ENCODE results near the gene DOC2B. TPM values are rescaled to one million over a fixed set of nuclear protein-coding genes. Genes with fewer than 3 reads are reported as not detected.

Gene DOC2B
- total and polyA plus RNA-seq, 2 of the 13 experiments (the other 11 are each of a cell fraction or from before 2014, with no cell fraction given), result 0.09 to 0.22 TPM

DNA sequence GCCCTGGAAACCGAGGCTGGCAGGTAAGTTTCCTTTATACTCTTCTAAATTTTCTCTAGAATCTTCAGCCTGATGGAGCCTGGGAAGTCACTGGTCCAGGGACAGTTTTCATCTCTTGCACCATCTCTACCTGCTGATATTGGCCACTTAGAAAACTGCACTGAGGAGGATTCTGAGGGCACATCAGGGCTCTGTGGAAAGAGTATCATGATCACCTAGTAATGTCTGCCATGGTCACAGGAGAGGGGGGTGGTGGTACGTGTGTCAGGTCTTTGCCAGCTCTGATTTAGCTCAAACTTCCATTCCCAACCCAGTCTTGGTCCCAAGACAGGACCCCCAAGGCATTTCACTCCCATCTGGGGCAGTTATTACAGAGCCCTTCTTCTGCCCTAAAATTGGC, 35.2 kb upstream of the DOC2B start:
- POLR2A ChIA-PET, result no interaction called here
- Histone ChIP-seq H3K4me3 (replicated peaks in 1 of 3; ENCODE audit: insufficient read depth in 1 of 3, low read depth in 2 of 3, low read length in 3 of 3) (no peak overlapping the region), H3K36me3 (replicated peaks in 1 of 2; ENCODE audit: control insufficient read depth in 1 of 2, insufficient read depth in 2 of 2, low read length in 2 of 2) (peaks cover 3 to 5% of the 10 kb centered on the region in 2 experiments; a peak in 3 of 5 replicates), H3K9me3 (ENCODE audit: low read length) (no peaks in the 10 kb centered on the region), H3K4me1 (ENCODE audit: insufficient read depth, low read length) (no peaks in the 10 kb centered on the region), H3K4me2 (ENCODE audit: low read depth, low read length) (no peak overlapping the region), H3K79me2 (ENCODE audit: insufficient read depth, low read length) (no peaks in the 10 kb centered on the region), H4K20me1 (ENCODE audit: insufficient read depth, low read length) (no peaks in the 10 kb centered on the region), H2AFZ (ENCODE audit: low read length) (no peak overlapping the region), H3K27me3 (ENCODE audit: control insufficient read depth in 1 of 2, insufficient read depth in 2 of 2, low read length in 2 of 2) (no peaks in the 10 kb centered on the region), H3K9ac (ENCODE audit: insufficient read depth, low read depth, low read length) (no peak overlapping the region), H3K27ac (ENCODE audit: extremely low read length, insufficient read depth, low read length) (no peak overlapping the region)
- in situ Hi-C loops (cut with HindIII; ENCODE audit: extremely low pct_ligation_motif_present, low pct_unique_long_range_greater_than_20kb), result no loop called here
- CTCF ChIA-PET (ENCODE audit: low intra/inter-chr PET ratio, low total read pairs), result no interaction called here
- FAIRE-seq (no peak), ATAC-seq (no peak), DNase-seq (ENCODE audit: low spot score) (no peak)
- 46% methylated on average over 2 of the region's 2 CpGs for WGBS (ENCODE audit: low lambda C conversion rate)
- intact Hi-C loops (cut with micrococcal nuclease; ENCODE audit: unreplicated experiment), result no loop called here
- no TSS peak for BruUV-seq (replicated peaks)
- TF ChIP-seq, protein P1, sequence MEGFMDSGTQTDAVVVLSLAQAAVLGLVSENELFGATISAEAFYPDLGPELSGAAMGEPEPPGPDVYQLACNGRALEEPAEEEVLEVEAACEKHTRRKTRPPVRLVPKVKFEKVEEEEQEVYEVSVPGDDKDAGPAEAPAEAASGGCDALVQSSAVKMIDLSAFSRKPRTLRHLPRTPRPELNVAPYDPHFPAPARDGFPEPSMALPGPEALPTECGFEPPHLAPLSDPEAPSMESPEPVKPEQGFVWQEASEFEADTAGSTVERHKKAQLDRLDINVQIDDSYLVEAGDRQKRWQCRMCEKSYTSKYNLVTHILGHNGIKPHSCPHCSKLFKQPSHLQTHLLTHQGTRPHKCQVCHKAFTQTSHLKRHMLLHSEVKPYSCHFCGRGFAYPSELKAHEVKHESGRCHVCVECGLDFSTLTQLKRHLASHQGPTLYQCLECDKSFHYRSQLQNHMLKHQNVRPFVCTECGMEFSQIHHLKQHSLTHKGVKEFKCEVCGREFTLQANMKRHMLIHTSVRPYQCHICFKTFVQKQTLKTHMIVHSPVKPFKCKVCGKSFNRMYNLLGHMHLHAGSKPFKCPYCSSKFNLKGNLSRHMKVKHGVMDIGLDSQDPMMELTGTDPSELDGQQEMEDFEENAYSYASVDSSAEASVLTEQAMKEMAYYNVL (CRISPR knock-in tag; IDR thresholded peaks at IDR 0.05; ENCODE audit: borderline replicate concordance), result no peak
- TF ChIP-seq ATF7 (IDR thresholded peaks at IDR 0.05), result no peak
- no peak for TF ChIP-seq ATF7 (CRISPR knock-in tag; IDR thresholded peaks at IDR 0.05)
- TF ChIP-seq SKI (IDR thresholded peaks at IDR 0.05; ENCODE audit: partially characterized antibody), result no peak
- TF ChIP-seq ZNF24 (IDR thresholded peaks at IDR 0.05), result no peak
- TF ChIP-seq, protein P2, sequence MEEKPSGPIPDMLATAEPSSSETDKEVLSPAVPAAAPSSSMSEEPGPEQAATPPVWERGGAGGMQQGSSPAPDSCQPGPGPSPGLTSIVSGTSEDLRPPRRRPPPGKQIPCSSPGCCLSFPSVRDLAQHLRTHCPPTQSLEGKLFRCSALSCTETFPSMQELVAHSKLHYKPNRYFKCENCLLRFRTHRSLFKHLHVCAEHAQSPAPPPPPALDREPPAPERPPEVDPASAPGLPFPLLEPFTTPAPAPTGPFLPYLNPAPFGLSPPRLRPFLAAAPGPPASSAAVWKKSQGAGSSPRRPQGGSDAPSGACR (CRISPR knock-in tag; IDR thresholded peaks at IDR 0.05), result no peak
- TF ChIP-seq, protein P3, sequence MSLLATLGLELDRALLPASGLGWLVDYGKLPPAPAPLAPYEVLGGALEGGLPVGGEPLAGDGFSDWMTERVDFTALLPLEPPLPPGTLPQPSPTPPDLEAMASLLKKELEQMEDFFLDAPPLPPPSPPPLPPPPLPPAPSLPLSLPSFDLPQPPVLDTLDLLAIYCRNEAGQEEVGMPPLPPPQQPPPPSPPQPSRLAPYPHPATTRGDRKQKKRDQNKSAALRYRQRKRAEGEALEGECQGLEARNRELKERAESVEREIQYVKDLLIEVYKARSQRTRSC (CRISPR knock-in tag; IDR thresholded peaks at IDR 0.05; ENCODE audit: low read depth), result no peak
- no peak for TF ChIP-seq ZKSCAN5 (CRISPR knock-in tag; IDR thresholded peaks at IDR 0.05)
- TF ChIP-seq FLYWCH1 (CRISPR knock-in tag; IDR thresholded peaks at IDR 0.05), result no peak
- TF ChIP-seq CHD4 (IDR thresholded peaks at IDR 0.05; ENCODE audit: borderline replicate concordance, low read length), result no peak
- no peak for TF ChIP-seq RBAK (CRISPR knock-in tag; IDR thresholded peaks at IDR 0.05)
- no peak for TF ChIP-seq NR2F1 (CRISPR knock-in tag; IDR thresholded peaks at IDR 0.05)
- no peak for TF ChIP-seq YEATS4 (CRISPR knock-in tag; IDR thresholded peaks at IDR 0.05; ENCODE audit: borderline replicate concordance)

Measured in HepG2 (cell line).